ENCODE measurements around the gene SLC23A2. TPM values are rescaled to one million over a fixed set of nuclear protein-coding genes. Genes with fewer than 3 reads are reported as not detected.
"Not testable (repeated sequence)": the region's sequence is repeated elsewhere in the genome, so short reads cannot be mapped to it uniquely, and the experiment has no call there.

The SLC23A2 gene
- total and polyA plus RNA-seq, 12 donors = 51.0 to 294 (median 145) TPM

GRCh38 chr20:4880051-4880450 lies 121.3 kb downstream of the SLC23A2 start:
- DNase-seq = peak in 2 of 7 donors; percentile 5 to 35
- Histone ChIP-seq H3K36me3 (replicated peaks in 1 of 2) (peaks cover 0 to 45% of the 10 kb centered on the region in 2 donors), H3K4me3 (no peak overlapping the region), H3K4me1 (replicated peaks in 1 of 2) (no peaks in the 10 kb centered on the region), H3K27me3 (no peaks in the 10 kb centered on the region), H3K9me3 (replicated peaks in 1 of 3) (no peaks in the 10 kb centered on the region), H3K27ac (peak overlapping the region in 1 of 5 donors; percentile 19)
- WGBS, 4 donors = 63 to 66% (median 66%) methylated on average over 4 to 5 of the region's 5 CpGs
- intact Hi-C loops (cut with DNase I) = no loop called here
- TF ChIP-seq CTCF (IDR thresholded peaks at IDR 0.05) = no peak
- no peak for TF ChIP-seq POLR2A (IDR thresholded peaks at IDR 0.05)

- intact Hi-C loops (cut with DNase I) = loop anchor here in 1 of 2 donors (10.0 kb wide), 1 partner anchor 57 kb away; no protein-coding TSS in a partner anchor
- not testable (repeated sequence) for H3K27me3 ChIP-seq; H3K4me1 ChIP-seq (replicated peaks in 1 of 2); H3K9me3 ChIP-seq (replicated peaks in 1 of 3); H3K4me3 ChIP-seq
- DNase-seq = peak in 2 of 7 donors; percentile 33 to 52
- Histone ChIP-seq H3K36me3 (replicated peaks in 1 of 2) (peaks cover 0 to 44% of the 10 kb centered on the region in 2 donors), H3K27ac (peak overlapping the region in 2 of 5 donors; percentile 20 to 32)
- WGBS, 4 donors = 54 to 72% (median 63%) methylated on average over 5 of the region's 5 CpGs
These were observed 123.2 kb downstream of the SLC23A2 start for GRCh38 chr20:4878099-4878498.

- peak in 1 of 7 donors; percentile 21 for DNase-seq
- no peak for TF ChIP-seq CTCF (IDR thresholded peaks at IDR 0.05)
- TF ChIP-seq POLR2A (IDR thresholded peaks at IDR 0.05) = no peak
- 86 to 91% (median 87%) methylated on average over 5 of the region's 5 CpGs for WGBS, 4 donors
- Histone ChIP-seq H3K4me3 (no peak overlapping the region), H3K9me3 (replicated peaks in 1 of 3) (no peaks in the 10 kb centered on the region), H3K27ac (no peak overlapping the region), H3K4me1 (replicated peaks in 1 of 2) (no peaks in the 10 kb centered on the region), H3K36me3 (replicated peaks in 1 of 2) (peaks cover 0 to 44% of the 10 kb centered on the region in 2 donors), H3K27me3 (no peaks in the 10 kb centered on the region)
- intact Hi-C loops (cut with DNase I) = loop anchor here in 1 of 2 donors (10.0 kb wide), 1 partner anchor 58 kb away; no protein-coding TSS in a partner anchor
These were observed 124.6 kb downstream of the SLC23A2 start for GRCh38 chr20:4876731-4877130.

GRCh38 chr20:4876301-4876700 lies 125.0 kb downstream of the SLC23A2 start:
- H3K4me1 ChIP-seq (replicated peaks in 1 of 2) = no peaks in the 10 kb centered on the region
- WGBS, 4 donors = 86 to 94% (median 87%) methylated on average over 4 of the region's 4 CpGs
- DNase-seq = peak in 2 of 7 donors; percentile 1 to 39
- intact Hi-C loops (cut with DNase I) = loop anchor here in 1 of 2 donors (10.0 kb wide), 1 partner anchor 58 kb away; no protein-coding TSS in a partner anchor
- no peaks in the 10 kb centered on the region for H3K27me3 ChIP-seq
- no peaks in the 10 kb centered on the region for H3K9me3 ChIP-seq (replicated peaks in 1 of 3)
- H3K4me3 ChIP-seq = no peak overlapping the region
- TF ChIP-seq POLR2A (IDR thresholded peaks at IDR 0.05) = no peak
- no peak for TF ChIP-seq CTCF (IDR thresholded peaks at IDR 0.05)
- peaks cover 0 to 49% of the 10 kb centered on the region in 2 donors for H3K36me3 ChIP-seq (replicated peaks in 1 of 2)
- H3K27ac ChIP-seq = no peak overlapping the region

- intact Hi-C loops (cut with DNase I) = loop anchor here in 1 of 2 donors (10.0 kb wide), 1 partner anchor 59 kb away; no protein-coding TSS in a partner anchor
- no peak for TF ChIP-seq CTCF (IDR thresholded peaks at IDR 0.05)
- no peak for TF ChIP-seq POLR2A (IDR thresholded peaks at IDR 0.05)
- DNase-seq = peak in 2 of 7 donors; percentile 10 to 48
- Histone ChIP-seq H3K27ac (peak overlapping the region in 2 of 5 donors; percentile 1 to 15), H3K36me3 (replicated peaks in 1 of 2) (peaks cover 0 to 51% of the 10 kb centered on the region in 2 donors), H3K4me3 (no peak overlapping the region), H3K9me3 (replicated peaks in 1 of 3) (no peaks in the 10 kb centered on the region), H3K27me3 (no peaks in the 10 kb centered on the region), H3K4me1 (replicated peaks in 1 of 2) (no peaks in the 10 kb centered on the region)
- 77 to 82% (median 79%) methylated on average over 14 to 16 of the region's 16 CpGs for WGBS, 4 donors
These were observed 125.7 kb downstream of the SLC23A2 start for GRCh38 chr20:4875578-4876067.
